ENCODE data around the gene LRMDA.
A peak's percentile ranks its signal among the peaks of the same experiment; 100 is the strongest.
"Not testable (repeated sequence)": the region's sequence is repeated elsewhere in the genome, so short reads cannot be mapped to it uniquely, and the experiment has no call there.

The LRMDA gene

GRCh38 chr10:75592791-75593643, 161.6 kb downstream of the LRMDA start:
- DNase-seq, result no peak

GRCh38 chr10:75593692-75594556, 162.5 kb downstream of the LRMDA start:
- DNase-seq, result no peak

DNA sequence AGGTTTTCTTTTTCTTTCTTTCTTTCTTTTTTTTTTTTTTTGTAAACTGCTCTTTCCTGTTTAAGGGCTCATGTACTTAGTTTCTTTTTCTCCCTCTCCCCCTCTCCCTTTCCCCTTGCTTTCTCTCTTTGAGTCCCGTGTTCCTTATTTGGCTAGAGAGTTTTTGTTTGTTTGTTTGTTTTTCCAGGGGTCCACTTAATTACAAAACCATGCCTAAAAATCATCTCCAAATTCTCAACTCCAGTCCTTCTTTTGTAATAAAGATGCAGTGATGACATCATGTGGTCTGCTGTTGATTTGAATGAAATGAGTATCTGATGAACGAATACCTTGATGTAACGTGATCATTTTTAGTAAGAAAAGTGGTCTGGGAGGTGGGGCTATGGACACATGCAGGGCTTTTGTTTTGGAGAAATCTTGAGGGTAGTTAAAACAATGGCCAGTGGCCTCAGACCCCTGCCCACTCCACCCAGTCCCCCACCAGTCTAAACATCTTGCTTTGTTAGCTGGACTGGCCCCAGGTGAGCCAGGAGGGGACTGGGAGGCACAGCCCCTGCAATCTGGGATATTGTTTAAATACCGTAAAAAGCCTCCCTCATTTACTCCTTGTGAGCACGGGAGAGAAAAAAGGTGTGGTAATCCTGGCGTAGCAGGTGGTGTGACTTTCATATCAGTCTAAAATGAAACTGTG, 165.7 kb downstream of the LRMDA start:
- no peak for DNase-seq

DNA sequence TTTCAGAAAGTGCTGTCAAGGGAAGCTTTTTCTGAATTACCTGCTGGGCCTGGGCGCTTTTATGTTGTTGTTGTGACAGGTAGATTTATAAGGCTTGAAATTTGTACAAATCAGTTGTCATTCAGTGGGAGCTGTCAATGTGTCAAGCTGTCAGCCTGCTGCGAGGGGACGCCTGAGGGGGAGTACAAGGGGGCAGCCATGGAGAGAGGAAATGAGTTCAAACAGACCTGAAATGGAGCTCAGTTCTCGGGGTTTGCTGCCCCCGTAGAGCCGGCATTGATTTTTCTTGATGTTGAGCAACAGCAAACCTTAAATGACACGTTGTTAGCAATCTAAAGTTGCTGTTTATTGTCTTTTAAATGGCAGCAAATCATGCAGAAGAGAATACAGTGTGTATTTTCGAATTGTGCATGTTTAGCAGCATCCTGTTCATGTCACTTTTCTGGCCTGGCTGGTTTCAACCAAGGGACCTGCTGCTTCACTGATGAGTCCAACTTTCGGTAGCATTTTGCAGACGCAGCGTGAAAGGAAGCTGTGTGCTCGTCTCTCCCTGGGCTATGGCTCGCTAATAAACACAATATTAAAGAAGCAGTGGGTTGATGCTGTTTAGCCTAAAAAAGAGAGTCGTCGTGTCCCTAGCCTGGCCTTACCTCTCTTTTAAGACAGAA, 166.5 kb downstream of the LRMDA start:
- DNase-seq, result no peak

GRCh38 chr10:75598998-75599397, 167.6 kb downstream of the LRMDA start:
- DNase-seq, result no peak

DNA sequence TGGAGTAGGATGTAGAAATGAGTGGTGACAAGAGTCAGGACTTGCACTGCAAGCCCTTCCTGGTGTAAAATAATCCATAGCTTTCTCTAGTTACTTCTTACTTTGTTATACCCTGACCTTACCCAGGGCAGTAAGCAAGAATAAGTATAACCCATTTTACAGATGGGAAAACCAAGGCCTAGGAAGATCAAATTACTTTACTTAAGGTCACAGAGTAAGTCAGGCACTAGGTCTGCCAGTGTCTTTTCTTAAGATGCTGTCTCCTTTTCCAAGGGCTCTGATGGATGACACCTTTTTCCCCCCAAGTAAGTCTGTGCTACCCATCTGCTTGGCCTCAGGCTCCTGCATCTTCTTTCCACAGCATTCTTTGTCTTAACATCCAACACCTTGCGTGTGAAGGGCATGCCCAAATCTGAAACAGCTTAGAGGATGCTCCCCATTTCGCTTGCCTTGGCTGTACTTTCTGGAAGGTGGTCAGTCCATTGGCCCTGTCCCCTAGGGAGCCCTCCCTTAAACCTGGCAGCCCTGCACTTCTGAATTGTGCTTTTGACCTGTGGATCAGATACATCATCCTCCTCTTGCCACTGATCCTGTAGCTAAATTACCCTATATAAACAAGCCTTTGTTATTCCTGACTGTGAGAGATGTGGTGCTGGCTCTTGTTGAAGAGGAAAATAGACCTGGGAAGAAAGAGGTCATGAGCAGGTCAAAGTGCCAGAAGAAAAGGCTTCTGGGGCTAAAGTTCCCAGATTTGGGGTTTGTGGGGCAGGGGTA, 168.6 kb downstream of the LRMDA start:
- DNase-seq, result no peak

DNA sequence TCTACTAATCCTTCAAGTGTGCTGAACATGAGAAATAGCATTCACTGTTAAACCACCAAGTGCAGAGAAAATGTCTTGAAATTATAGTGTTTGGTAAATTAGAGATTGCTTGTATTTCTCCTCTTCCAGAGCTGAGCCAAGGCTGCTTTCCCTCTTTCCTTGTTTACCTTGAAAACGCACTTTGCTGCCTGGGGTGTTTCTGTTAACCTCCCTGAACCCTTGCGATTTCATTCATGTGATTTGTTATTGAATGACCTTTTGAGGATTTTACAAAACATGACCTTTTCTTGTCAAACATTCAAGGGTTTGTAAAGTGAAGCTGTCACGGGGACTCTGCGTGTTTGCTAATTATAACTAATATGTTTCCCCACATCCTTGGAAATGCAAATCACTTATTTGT, 169.4 kb downstream of the LRMDA start:
- no peak for DNase-seq

- DNase-seq, result no peak
Measured at GRCh38 chr10:75602341-75602740, 170.9 kb downstream of the LRMDA start.

GRCh38 chr10:75605096-75605495, 173.7 kb downstream of the LRMDA start:
- no peak for DNase-seq

- DNase-seq, result not testable (repeated sequence)
Measured at GRCh38 chr10:75605795-75606194, 174.4 kb downstream of the LRMDA start.

- DNase-seq, result no peak
Measured at GRCh38 chr10:75606203-75606779, 174.9 kb downstream of the LRMDA start.

DNA sequence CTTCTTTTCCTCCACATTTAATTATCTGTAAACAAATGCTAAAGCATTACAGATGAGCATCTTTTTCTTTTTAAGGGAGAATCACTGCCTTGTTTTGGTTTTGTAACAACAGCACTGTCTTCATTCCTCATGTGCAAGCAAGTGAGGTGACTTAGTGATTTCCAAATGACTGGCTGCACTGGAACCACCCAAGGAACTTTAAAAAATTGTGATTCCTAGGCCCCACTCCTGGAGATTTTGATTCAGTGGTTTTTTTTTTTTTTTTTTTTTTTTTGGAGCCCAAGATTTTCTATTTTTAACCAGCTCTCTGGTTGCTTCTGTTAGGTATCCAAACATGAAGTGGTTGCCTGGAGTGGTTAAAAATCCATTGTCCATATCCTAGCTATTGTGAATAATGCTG, 176.2 kb downstream of the LRMDA start:
- no peak for DNase-seq

DNA sequence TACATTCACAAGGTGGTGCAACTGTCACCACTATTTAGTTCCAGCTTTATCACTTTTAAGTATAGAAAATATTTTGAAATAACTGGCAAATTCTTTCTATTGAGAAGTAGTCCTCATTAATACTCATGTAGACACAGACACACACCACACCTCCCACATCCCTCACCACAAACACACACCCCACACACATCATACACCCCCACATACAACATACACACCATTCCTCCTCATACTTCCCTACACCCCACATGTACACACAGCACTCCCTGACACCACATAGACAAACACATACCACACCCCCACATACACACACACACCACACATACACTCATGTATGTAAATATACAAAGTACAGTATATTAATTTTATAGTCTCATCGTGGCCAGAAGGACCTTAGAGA, 178.8 kb downstream of the LRMDA start:
- DNase-seq, result no peak

DNA sequence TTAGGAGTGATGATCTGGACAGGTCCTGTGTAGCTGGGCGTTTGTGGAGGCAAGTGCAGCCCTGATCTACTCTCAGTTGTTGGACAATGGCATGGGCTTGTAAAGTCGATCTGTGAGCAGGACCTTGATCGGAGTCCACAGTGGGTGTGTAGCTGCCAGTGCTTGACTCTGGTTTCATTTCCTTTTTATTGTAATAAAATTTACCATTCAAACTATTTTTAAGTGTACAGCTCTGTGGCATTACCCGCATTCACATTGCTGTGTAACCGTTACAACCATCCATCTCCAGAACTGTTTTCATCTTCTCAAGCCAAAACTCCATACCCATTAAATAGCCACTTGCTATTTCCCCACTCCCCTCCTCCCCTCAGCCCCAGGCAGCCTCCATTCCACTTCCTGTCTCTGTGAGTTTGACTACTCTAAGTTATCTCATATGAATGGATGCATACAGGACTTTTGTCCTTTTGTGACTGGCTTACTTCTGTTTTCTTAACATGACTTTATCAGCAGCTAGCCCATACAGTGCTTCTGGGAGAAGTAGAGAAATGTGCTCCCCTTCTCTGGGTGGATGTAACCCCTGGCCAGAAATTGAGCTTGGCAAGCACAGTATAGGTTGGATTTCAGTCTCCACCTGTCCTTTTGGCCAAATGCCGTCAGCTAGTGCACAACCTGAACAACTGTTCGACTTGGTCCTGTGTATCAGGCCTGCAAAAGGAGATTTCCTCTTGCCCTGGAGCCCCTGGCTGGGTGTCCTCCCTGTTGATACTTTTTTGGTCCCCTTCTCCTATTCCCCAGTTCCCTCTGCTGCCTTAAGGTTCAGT, 180.0 kb downstream of the LRMDA start:
- DNase-seq, result peak; percentile 4 to 6

- DNase-seq, result no peak
Measured at GRCh38 chr10:75611993-75612372, 180.6 kb downstream of the LRMDA start.

- peak; percentile 90 to 92 for DNase-seq
Measured at GRCh38 chr10:75612904-75613684, 181.7 kb downstream of the LRMDA start.

DNA sequence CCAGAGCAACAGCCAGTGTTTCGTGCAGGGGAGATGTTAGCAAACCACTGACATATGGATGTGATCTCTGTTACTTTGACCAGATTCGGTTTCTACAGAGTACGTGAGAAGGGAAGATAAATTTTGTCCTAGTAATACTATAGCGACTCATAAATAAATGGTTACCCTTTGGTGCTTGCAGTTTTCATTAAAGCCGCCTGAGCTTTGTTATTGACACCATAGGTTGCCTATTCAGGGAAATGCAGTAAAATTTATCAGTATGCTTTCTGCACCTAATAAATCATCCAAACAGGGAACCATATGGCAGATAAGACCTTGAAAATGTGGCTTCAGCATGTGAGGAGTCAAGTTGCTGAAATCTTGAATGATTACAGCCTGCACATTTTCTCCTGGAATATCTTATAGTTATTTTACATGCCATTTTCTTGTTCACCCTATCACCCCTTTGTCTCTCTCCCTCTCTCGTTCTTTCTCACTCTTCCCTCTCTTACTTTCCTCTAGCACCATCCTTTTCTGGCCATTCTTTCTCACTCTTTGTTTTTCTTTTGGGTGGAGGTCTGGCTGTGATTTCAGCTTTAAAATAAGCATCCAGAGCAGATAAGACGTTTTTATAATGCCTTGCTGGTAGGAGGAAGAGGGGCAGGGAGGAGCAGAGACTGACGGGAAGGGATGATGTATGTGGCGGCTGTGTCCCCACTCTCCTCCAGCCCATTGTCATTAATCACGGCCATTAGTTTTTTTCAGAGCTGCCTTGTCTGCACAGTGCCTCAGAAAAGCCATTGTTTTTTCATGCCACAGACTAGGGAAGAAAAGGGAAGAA, 182.5 kb downstream of the LRMDA start:
- DNase-seq, result no peak

- DNase-seq, result no peak
Measured at GRCh38 chr10:75616076-75616475, 184.7 kb downstream of the LRMDA start.
